ENCODE measurements around the gene SNX9.

SNX9 gene

GRCh38 chr6:157885211-157885788 is 62.3 kb downstream of the SNX9 start:
- no peak for TF ChIP-seq CTCF (conservative IDR thresholded peaks at IDR 0.05)
- no peak overlapping the region for H3K27ac ChIP-seq

- no peak for TF ChIP-seq CTCF (conservative IDR thresholded peaks at IDR 0.05)
- H3K27ac ChIP-seq = no peak overlapping the region
Measured at GRCh38 chr6:157885876-157886275, 62.8 kb downstream of the SNX9 start.

- no peak overlapping the region for H3K27ac ChIP-seq
- no peak for TF ChIP-seq CTCF (conservative IDR thresholded peaks at IDR 0.05)
Measured at GRCh38 chr6:157887892-157888291, 64.8 kb downstream of the SNX9 start.

GRCh38 chr6:157891544-157892362 is 68.7 kb downstream of the SNX9 start:
- no peak overlapping the region for H3K27ac ChIP-seq
- TF ChIP-seq CTCF (conservative IDR thresholded peaks at IDR 0.05) = no peak

DNA sequence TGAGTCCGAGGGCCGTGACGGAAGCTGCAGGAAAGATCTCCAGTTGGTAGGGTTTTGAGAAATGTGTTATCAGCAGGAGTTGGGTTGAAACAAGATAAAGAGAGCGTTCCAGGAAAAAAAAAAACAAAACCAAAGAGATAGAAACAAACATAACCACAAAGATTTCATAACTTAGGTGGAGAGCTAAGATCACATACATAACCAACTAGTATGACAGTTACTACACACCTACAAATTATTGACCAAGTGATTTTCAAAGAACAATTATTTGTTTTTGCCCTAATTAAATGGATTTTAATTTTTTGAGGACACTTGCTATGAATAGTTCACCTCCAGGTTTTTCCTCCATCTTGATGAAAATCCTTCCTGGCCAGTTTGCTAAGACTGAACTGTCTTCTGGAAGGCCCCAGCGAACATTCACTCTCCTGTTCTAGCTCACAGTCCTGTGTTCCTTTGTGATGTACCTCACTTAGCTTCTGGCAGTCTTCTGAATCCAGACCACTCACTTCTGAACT is 69.4 kb downstream of the SNX9 start:
- H3K27ac ChIP-seq = no peak overlapping the region
- TF ChIP-seq CTCF (conservative IDR thresholded peaks at IDR 0.05) = no peak

DNA sequence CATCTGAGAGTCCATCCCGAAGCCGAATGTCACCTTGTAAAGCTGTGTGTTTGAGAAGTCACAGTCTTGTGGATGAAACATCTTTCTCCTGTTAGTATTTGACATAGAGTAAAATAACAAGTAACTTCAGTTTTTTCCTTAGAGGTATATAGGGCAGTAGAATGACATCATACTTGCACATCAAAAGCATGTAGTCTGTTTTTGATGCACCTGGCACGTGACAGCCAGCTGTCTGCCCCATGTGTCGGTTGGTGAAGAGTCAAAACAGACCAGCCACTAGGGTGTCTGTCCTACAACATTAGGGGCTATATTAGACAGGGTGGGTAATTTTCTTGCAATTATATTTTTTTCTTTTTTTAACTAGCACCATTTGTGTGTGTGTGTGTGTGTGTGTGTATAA is 70.2 kb downstream of the SNX9 start:
- no peak overlapping the region for H3K27ac ChIP-seq
- TF ChIP-seq CTCF (conservative IDR thresholded peaks at IDR 0.05) = no peak

DNA sequence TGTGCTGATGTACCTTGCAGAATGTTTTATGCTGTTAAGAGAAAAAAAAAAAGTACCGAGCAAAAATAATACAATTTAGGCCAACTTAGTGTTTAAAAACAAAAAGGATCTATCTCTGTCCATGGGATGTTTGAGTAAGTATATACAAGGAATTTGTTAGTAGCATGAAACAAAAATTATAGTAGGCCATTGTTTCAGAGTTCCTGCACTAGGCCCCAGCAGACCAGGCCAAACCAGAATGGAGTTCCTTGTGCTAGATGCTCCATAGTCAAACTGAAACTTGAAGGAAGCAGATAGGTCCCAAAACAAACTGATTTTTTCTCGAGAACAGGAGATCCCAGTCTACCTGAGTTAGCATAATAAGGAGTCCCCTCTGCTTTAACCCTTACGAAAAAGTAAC is 72.5 kb downstream of the SNX9 start:
- TF ChIP-seq CTCF (conservative IDR thresholded peaks at IDR 0.05) = no peak
- H3K27ac ChIP-seq = no peak overlapping the region

Measured in VCaP (cell line).